SK-N-SH treated with all-trans-retinoic acid at 6 μM for 48 hours (cell line): ENCODE measurements around the gene PROZ.

Experiments used
- ATAC-seq: fragments of 200-7000 bp; cut with Tn5 transposase; 3 replicates; pipeline ENCODE4 v1.9.1; 2020; ENCODE audit warnings: mild to moderate bottlenecking, moderate library complexity
- BACH2 ChIP-seq: fragments of 250-450 bp; sonication (Bioruptor Pico); IDR thresholded peaks from 2 replicates; pipeline ENCODE4 v1.9.0; 2021; ENCODE audit warnings: mild to moderate bottlenecking, borderline replicate concordance
- CREB5 ChIP-seq: fragments of 250-450 bp; sonication (Bioruptor Pico); IDR thresholded peaks from 2 replicates; pipeline ENCODE4 v1.5.1; 2020; ENCODE audit warnings: low read depth, mild to moderate bottlenecking, moderate library complexity
- ISL1 ChIP-seq: fragments of 250-450 bp; sonication (Bioruptor Pico); IDR thresholded peaks from 2 replicates; pipeline ENCODE4 v2.1.2; 2022; ENCODE audit warnings: mild to moderate bottlenecking, moderate library complexity
- PPARA ChIP-seq: fragments of 250-450 bp; sonication (Bioruptor Pico); IDR thresholded peaks from 2 replicates; pipeline ENCODE4 v1.5.0; 2020; ENCODE audit warnings: mild to moderate bottlenecking, borderline replicate concordance
- SNAI2 ChIP-seq: fragments of 250-450 bp; sonication (Bioruptor Pico); IDR thresholded peaks from 2 replicates; pipeline ENCODE4 v1.5.0; 2020; ENCODE audit warnings: mild to moderate bottlenecking, moderate library complexity
- TCF4 ChIP-seq: fragments of 250-450 bp; sonication (Bioruptor Pico); IDR thresholded peaks from 2 replicates; pipeline ENCODE4 v1.8.0; 2021; ENCODE audit warnings: mild to moderate bottlenecking, moderate library complexity, borderline replicate concordance
- TSHZ2 ChIP-seq: fragments of 250-450 bp; sonication (Bioruptor Pico); IDR thresholded peaks from 2 replicates; pipeline ENCODE4 v1.5.0; 2020; ENCODE audit warnings: mild to moderate bottlenecking, moderate library complexity
- ZC3H10 ChIP-seq: fragments of 250-450 bp; sonication (Bioruptor Pico); IDR thresholded peaks from 2 replicates; pipeline ENCODE4 v1.5.1; 2021; ENCODE audit warnings: mild to moderate bottlenecking, moderate library complexity
- ZFP3 ChIP-seq: fragments of 250-450 bp; sonication (Bioruptor Pico); IDR thresholded peaks from 2 replicates; pipeline ENCODE4 v1.5.0; 2020; ENCODE audit warnings: mild to moderate bottlenecking, moderate library complexity
- ZNF8 ChIP-seq: fragments of 450-650 bp; formaldehyde crosslinking; IDR thresholded peaks from 2 replicates; pipeline ENCODE4 v1.5.0; 2020; ENCODE audit warnings: mild to moderate bottlenecking, moderate library complexity
- TF ChIP-seq, protein P1 (sequence below): fragments of 250-450 bp; sonication (Bioruptor Pico); IDR thresholded peaks from 2 replicates; pipeline ENCODE4 v1.8.0; 2020; ENCODE audit warnings: mild to moderate bottlenecking, moderate library complexity, borderline replicate concordance
- TF ChIP-seq, protein P2 (sequence below): fragments of 250-450 bp; sonication (Bioruptor Pico); IDR thresholded peaks from 2 replicates; pipeline ENCODE4 v1.5.1; 2021; ENCODE audit warnings: mild to moderate bottlenecking, moderate library complexity
- TF ChIP-seq, protein P3 (sequence below): fragments of 250-450 bp; sonication (Bioruptor Pico); IDR thresholded peaks from 2 replicates; pipeline ENCODE4 v1.8.0; 2021; ENCODE audit warnings: low read depth, mild to moderate bottlenecking, moderate library complexity, borderline replicate concordance

PROZ gene

DNA sequence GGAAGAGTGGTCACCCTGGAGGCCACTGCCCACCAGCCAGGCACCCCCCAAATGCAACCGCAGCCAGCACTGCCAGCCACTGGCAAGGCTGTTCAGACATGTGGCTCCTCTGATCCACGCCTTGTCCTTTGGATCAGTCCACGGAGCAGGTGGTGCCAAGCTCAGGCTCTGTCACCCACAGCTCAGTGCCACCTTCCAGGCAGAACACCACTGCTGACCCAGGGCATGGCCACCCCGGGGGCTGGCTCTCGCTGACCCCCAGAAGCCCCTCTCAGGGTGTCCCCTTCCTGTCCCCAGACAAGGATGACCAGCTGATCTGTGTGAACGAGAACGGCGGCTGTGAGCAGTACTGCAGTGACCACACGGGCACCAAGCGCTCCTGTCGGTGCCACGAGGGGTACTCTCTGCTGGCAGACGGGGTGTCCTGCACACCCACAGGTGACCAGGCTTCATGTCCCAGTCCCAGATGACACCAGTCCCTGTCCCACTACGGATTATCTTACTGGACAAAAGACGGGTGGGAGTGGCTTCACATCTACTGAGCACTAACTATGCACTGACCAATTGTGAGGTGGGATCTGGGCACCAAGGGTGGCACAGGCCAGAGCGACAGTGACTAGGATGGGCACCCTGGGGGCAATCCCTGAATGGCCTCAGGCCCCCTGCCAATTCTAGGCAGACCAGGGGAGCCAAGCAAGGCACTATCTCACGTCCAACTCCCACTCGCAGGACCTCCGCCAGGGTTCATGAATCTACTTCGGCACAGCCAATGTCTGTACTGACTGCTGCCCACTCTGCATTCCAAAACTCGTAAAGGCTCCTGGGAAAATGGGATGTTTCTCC is 42.9 kb upstream of the PROZ start (continued):
- TF ChIP-seq, protein P1, sequence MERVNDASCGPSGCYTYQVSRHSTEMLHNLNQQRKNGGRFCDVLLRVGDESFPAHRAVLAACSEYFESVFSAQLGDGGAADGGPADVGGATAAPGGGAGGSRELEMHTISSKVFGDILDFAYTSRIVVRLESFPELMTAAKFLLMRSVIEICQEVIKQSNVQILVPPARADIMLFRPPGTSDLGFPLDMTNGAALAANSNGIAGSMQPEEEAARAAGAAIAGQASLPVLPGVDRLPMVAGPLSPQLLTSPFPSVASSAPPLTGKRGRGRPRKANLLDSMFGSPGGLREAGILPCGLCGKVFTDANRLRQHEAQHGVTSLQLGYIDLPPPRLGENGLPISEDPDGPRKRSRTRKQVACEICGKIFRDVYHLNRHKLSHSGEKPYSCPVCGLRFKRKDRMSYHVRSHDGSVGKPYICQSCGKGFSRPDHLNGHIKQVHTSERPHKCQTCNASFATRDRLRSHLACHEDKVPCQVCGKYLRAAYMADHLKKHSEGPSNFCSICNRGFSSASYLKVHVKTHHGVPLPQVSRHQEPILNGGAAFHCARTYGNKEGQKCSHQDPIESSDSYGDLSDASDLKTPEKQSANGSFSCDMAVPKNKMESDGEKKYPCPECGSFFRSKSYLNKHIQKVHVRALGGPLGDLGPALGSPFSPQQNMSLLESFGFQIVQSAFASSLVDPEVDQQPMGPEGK (CRISPR knock-in tag): no peak
- TF ChIP-seq ISL1 (CRISPR knock-in tag) (no peak), TCF4 (CRISPR knock-in tag) (no peak)
- TF ChIP-seq, protein P2, sequence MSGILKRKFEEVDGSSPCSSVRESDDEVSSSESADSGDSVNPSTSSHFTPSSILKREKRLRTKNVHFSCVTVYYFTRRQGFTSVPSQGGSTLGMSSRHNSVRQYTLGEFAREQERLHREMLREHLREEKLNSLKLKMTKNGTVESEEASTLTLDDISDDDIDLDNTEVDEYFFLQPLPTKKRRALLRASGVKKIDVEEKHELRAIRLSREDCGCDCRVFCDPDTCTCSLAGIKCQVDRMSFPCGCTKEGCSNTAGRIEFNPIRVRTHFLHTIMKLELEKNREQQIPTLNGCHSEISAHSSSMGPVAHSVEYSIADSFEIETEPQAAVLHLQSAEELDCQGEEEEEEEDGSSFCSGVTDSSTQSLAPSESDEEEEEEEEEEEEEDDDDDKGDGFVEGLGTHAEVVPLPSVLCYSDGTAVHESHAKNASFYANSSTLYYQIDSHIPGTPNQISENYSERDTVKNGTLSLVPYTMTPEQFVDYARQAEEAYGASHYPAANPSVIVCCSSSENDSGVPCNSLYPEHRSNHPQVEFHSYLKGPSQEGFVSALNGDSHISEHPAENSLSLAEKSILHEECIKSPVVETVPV (CRISPR knock-in tag): no peak

DNA sequence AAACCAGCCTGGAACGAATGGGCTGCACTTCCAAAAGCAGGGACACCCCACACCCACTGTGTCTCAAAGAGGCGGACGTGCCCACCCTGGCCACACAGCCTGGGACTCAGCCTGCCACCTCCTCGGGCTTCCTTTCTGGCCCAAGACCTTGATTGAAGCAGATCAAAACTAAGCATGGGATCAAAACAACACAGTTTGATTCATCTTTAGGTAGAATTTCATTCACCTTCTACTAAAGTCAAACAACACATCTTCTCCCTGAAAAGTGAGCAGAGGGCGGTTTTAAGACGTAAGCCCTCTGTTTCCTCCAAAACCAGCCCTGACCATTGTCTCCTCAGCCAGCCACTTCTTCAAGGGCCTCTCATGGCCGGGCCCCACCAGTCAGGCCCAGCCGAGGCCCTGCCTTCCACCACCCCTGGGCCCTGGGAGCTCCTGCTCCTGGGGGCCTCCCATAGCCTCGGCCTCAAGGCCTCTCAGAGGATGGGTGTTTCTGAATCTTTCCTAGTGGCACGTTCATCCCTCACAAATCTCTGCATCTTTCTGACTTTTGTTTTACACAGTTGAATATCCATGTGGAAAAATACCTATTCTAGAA is 42.1 kb upstream of the PROZ start:
- no peak for ATAC-seq
- TF ChIP-seq ZFP3 (CRISPR knock-in tag) (no peak), ISL1 (CRISPR knock-in tag) (no peak), PPARA (no peak), TCF4 (CRISPR knock-in tag) (no peak)
- TF ChIP-seq, protein P3, sequence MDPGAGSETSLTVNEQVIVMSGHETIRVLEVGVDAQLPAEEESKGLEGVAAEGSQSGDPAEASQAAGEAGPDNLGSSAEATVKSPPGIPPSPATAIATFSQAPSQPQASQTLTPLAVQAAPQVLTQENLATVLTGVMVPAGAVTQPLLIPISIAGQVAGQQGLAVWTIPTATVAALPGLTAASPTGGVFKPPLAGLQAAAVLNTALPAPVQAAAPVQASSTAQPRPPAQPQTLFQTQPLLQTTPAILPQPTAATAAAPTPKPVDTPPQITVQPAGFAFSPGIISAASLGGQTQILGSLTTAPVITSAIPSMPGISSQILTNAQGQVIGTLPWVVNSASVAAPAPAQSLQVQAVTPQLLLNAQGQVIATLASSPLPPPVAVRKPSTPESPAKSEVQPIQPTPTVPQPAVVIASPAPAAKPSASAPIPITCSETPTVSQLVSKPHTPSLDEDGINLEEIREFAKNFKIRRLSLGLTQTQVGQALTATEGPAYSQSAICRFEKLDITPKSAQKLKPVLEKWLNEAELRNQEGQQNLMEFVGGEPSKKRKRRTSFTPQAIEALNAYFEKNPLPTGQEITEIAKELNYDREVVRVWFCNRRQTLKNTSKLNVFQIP (CRISPR knock-in tag): no peak
- TF ChIP-seq, protein P2 (CRISPR knock-in tag): no peak
- TF ChIP-seq, protein P1 (CRISPR knock-in tag): no peak

- no peak for ATAC-seq
- TF ChIP-seq BACH2 (no peak), SNAI2 (CRISPR knock-in tag) (no peak), TSHZ2 (CRISPR knock-in tag) (no peak), ZFP3 (CRISPR knock-in tag) (no peak), ZC3H10 (CRISPR knock-in tag) (no peak), ZNF8 (no peak), CREB5 (CRISPR knock-in tag) (no peak)
- TF ChIP-seq, protein P1 (CRISPR knock-in tag): no peak
- TF ChIP-seq, protein P2 (CRISPR knock-in tag): no peak
- TF ChIP-seq, all 23 proteins: peak for 0
These were observed 41.6 kb upstream of the PROZ start for GRCh38 chr13:113116871-113117271.
